Gastrocnemius medialis (tissue), 4 donors: ENCODE data around the gene HLA-DPA1.

Experiments used
- POLR2A ChIP-seq, 2 donors: fragments of 450-650 bp; IDR thresholded peaks; one replicate each; pipeline ENCODE4 v1.6.1; 2017; ENCODE audit warnings: antibody characterized with exemption in 2 of 2, mild to moderate bottlenecking in 2 of 2, moderate library complexity in 2 of 2
- TF ChIP-seq, protein P1 (sequence below), 5 experiments: fragments of 450-650 bp in 3 of 5; fragments of 200-600 bp in 2 of 5; sonication (generic) in 2 of 5; IDR thresholded peaks in 4 of 5; conservative IDR thresholded peaks in 1 of 5; 1 replicate in 4 of 5; 2 replicates in 1 of 5; pipeline ENCODE4 v1.5.1; 2016 to 2019; ENCODE audit warnings: antibody characterized with exemption in 5 of 5, mild to moderate bottlenecking in 3 of 5, moderate library complexity in 3 of 5

DNA sequence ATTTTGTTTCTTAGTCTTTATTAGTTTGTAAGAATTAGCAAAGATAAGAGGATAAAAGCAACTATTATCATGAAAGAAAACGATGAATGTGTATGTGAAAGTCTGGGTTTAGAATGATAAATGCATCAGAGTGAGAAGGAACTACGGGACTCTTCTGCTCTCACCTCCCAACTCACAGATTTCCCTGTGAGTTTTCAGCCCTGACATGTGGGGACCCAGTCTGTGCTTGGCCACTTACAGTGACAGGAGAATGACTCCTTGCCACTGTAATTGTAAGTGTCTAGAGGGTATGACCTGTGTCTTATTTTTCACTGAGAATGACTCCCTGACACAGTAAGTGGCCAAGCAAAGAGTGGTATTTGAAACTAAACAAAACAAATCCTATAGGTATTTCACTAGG lies 2.5 kb downstream of the HLA-DPA1 start:
- TF ChIP-seq, protein P1, sequence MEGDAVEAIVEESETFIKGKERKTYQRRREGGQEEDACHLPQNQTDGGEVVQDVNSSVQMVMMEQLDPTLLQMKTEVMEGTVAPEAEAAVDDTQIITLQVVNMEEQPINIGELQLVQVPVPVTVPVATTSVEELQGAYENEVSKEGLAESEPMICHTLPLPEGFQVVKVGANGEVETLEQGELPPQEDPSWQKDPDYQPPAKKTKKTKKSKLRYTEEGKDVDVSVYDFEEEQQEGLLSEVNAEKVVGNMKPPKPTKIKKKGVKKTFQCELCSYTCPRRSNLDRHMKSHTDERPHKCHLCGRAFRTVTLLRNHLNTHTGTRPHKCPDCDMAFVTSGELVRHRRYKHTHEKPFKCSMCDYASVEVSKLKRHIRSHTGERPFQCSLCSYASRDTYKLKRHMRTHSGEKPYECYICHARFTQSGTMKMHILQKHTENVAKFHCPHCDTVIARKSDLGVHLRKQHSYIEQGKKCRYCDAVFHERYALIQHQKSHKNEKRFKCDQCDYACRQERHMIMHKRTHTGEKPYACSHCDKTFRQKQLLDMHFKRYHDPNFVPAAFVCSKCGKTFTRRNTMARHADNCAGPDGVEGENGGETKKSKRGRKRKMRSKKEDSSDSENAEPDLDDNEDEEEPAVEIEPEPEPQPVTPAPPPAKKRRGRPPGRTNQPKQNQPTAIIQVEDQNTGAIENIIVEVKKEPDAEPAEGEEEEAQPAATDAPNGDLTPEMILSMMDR (IDR thresholded peaks at IDR 0.05 in 4 of 5, conservative IDR thresholded peaks at IDR 0.05 in 1 of 5), result no peak
- TF ChIP-seq POLR2A (IDR thresholded peaks at IDR 0.05), result no peak
